ENCODE data around the gene EMILIN1. TPM values are rescaled to one million over a fixed set of nuclear protein-coding genes. Genes with fewer than 3 reads are reported as not detected.
A peak's percentile ranks its signal among the peaks of the same experiment; 100 is the strongest.

EMILIN1 gene
- total RNA-seq, 1 donor from 2014 or later: 18.4 TPM

- peaks cover 26% of the 10 kb centered on the region for H3K4me1 ChIP-seq
- TF ChIP-seq, protein P1, sequence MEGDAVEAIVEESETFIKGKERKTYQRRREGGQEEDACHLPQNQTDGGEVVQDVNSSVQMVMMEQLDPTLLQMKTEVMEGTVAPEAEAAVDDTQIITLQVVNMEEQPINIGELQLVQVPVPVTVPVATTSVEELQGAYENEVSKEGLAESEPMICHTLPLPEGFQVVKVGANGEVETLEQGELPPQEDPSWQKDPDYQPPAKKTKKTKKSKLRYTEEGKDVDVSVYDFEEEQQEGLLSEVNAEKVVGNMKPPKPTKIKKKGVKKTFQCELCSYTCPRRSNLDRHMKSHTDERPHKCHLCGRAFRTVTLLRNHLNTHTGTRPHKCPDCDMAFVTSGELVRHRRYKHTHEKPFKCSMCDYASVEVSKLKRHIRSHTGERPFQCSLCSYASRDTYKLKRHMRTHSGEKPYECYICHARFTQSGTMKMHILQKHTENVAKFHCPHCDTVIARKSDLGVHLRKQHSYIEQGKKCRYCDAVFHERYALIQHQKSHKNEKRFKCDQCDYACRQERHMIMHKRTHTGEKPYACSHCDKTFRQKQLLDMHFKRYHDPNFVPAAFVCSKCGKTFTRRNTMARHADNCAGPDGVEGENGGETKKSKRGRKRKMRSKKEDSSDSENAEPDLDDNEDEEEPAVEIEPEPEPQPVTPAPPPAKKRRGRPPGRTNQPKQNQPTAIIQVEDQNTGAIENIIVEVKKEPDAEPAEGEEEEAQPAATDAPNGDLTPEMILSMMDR (IDR thresholded peaks at IDR 0.05; ENCODE audit: borderline replicate concordance): no peak
- H3K36me3 ChIP-seq: no peaks in the 10 kb centered on the region
- peak within 1 kb of the TSS; percentile 75 for H3K4me3 ChIP-seq
- H3K27ac ChIP-seq (replicated peaks): peak within 1 kb of the TSS; percentile 78
- peaks cover 16% of the 10 kb centered on the region for H3K27me3 ChIP-seq (ENCODE audit: low read depth)
- H3K9me3 ChIP-seq (replicated peaks): no peaks in the 10 kb centered on the region
- intact Hi-C loops (cut with micrococcal nuclease): no loop called here
- DNase-seq: peak; percentile 80
These were observed 45.1 kb downstream of the EMILIN1 start, which contains the start of gene ABHD1 for GRCh38 chr2:27123302-27124150. TSS of gene ABHD1 (plus strand) at chr2:27123815. CDS start at chr2:27123949, 134 bp downstream.

DNA sequence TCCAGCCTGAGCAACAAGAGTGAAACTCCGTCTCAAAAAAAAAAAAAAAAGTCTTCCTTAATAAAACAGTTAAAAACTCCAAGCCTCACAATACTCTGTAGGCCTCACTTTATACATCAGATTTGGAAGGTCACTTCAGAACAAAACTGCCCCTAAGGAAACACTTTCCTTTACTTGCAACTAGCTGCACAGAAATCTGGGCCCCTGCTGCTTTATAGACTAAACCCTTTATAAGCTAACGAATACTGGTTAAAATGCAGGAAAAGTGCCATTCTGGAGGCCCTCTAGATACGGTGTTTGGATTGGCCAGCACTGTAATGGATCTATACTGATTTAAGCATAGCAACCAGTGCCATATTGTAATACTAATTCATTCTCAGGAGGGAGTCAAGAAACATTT, 46.7 kb downstream of the EMILIN1 start:
- intact Hi-C loops (cut with micrococcal nuclease): no loop called here
- TF ChIP-seq, protein P1 (IDR thresholded peaks at IDR 0.05; ENCODE audit: borderline replicate concordance): no peak
- Histone ChIP-seq H3K4me1 (peaks cover 21% of the 10 kb centered on the region), H3K4me3 (no peak overlapping the region), H3K27me3 (ENCODE audit: low read depth) (peaks cover under 1% of the 10 kb centered on the region), H3K27ac (replicated peaks) (no peak overlapping the region), H3K9me3 (replicated peaks) (no peaks in the 10 kb centered on the region), H3K36me3 (peaks cover 6% of the 10 kb centered on the region)
- no peak for DNase-seq

DNA sequence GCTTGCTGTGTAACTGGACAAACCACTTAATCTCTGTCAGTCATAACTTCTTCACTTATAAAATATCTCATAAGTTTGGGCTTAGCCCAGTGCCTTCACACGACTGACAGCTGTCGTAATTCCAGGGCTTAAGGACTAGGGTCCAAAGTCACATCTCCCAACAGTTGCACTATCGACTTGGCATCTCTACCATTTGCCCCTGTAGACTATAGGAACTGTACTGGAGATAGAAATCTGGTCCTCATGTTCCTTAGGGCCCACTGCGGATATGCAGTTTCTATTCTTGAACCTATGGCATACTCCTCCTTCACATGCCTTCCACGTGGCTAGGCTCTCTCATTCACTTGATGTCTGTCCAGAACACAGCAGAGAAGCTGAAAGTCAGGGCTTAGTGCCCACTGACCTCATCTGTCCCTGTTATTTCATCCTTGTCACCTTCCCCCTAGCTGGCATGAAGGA, 47.9 kb downstream of the EMILIN1 start:
- Histone ChIP-seq H3K27me3 (ENCODE audit: low read depth) (no peaks in the 10 kb centered on the region), H3K9me3 (replicated peaks) (no peaks in the 10 kb centered on the region), H3K36me3 (peaks cover 18% of the 10 kb centered on the region), H3K4me3 (no peak overlapping the region), H3K4me1 (peaks cover 21% of the 10 kb centered on the region), H3K27ac (replicated peaks) (peak overlapping the region; percentile 67)
- DNase-seq: no peak
- intact Hi-C loops (cut with micrococcal nuclease): no loop called here
- TF ChIP-seq, protein P1 (IDR thresholded peaks at IDR 0.05; ENCODE audit: borderline replicate concordance): no peak

GRCh38 chr2:27127883-27128667, 49.7 kb downstream of the EMILIN1 start:
- Histone ChIP-seq H3K4me1 (peaks cover 27% of the 10 kb centered on the region), H3K27ac (replicated peaks) (no peak overlapping the region), H3K27me3 (ENCODE audit: low read depth) (no peaks in the 10 kb centered on the region), H3K36me3 (peaks cover 33% of the 10 kb centered on the region), H3K9me3 (replicated peaks) (no peaks in the 10 kb centered on the region), H3K4me3 (no peak overlapping the region)
- TF ChIP-seq, protein P1 (IDR thresholded peaks at IDR 0.05; ENCODE audit: borderline replicate concordance): no peak
- intact Hi-C loops (cut with micrococcal nuclease): no loop called here
- DNase-seq: no peak

GRCh38 chr2:27128668-27129571, 50.5 kb downstream of the EMILIN1 start:
- no peak for DNase-seq
- TF ChIP-seq, protein P1 (IDR thresholded peaks at IDR 0.05; ENCODE audit: borderline replicate concordance): no peak
- Histone ChIP-seq H3K36me3 (peaks cover 33% of the 10 kb centered on the region), H3K27ac (replicated peaks) (no peak overlapping the region), H3K4me3 (no peak overlapping the region), H3K27me3 (ENCODE audit: low read depth) (no peaks in the 10 kb centered on the region), H3K4me1 (peaks cover 28% of the 10 kb centered on the region), H3K9me3 (replicated peaks) (no peaks in the 10 kb centered on the region)
- intact Hi-C loops (cut with micrococcal nuclease): no loop called here
